ENCODE measurements around the gene TPRX2.
"Not testable (repeated sequence)": the region's sequence is repeated elsewhere in the genome, so short reads cannot be mapped to it uniquely, and the experiment has no call there.

TPRX2 gene, protein sequence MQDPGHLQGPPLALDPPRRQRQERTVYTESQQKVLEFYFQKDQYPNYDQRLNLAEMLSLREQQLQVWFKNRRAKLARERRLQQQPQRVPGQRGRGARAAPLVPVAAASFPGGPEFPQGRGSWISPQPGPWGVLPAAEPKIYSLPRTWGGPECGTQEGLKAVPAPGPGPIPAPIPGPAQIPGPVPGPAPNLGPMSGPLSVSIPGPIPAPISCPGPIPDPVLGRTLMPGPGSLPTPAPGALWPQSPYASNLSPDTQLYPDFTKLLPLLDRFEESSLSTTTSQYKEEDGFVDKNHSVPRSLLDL

DNA sequence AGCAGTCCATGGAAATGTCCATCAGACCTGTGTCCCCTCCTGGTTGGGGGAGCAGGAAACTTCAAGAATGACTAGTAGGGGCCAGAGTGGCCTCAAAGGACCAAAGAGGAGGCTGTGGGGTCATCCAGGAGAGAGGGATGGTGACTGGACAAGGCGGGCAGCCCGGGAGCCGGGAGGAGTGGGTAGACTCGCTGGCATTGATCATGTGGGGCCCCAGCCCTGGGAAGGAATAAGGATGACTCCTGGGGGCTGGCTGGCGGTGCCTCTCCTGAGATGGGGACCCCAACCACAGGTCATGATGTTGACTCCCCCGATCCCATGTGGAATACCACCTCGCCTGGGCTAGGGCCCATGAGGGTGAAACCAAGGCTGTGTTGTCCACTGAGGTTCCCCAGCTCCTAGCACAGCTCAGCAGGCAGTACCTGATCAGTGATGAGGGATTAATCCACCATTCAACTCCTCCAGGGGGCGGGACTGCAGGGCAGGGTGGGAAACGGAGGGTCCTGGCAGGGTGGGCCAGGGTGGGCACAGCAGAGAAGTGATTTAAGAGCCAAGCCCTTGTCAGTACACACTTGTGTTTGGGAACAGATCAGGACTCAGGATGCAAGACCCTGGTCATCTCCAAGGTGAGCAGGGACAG, at the start of gene TPRX2:
Gene TPRX2 (plus strand): TSS at position 590 of the 640 bp plus-strand sequence. CDS start 12 bp downstream, at position 602.
- DNase-seq, result not testable (repeated sequence)

DNA sequence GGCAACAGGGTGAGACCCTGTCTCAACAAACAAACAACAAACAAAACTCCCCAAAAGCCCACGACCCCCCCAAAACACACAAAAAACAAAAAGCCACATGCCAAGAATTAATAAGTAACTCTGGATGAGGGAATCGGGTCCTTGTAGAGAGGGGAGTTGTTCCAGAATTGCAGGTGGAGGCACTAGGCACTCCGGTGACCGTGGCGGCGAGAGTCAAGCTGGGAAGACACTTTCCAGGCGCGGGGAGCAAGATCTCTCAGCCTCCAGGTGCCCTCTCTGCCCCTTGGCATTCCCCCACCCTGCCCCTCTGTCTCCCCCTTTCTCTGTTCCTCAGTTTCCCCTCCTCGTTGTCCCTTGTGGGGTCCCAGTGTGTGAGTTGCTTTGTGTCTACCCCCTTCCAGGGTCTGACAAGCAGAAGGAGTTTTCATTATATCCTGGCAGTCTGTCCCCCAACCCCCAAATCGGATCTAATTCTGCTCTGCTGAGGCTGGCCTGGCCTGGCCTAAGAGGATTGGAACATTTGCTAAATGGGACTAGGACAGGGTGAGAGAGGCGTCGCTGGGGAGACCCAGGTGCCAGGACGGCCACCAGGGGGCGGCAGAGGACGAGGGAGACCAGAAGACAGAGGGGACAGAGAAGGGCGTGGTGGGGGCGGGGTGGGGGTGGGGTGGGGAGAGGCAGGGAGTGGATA, 45.6 kb upstream of the TPRX2 start:
- peak; percentile 78 for DNase-seq

DNA sequence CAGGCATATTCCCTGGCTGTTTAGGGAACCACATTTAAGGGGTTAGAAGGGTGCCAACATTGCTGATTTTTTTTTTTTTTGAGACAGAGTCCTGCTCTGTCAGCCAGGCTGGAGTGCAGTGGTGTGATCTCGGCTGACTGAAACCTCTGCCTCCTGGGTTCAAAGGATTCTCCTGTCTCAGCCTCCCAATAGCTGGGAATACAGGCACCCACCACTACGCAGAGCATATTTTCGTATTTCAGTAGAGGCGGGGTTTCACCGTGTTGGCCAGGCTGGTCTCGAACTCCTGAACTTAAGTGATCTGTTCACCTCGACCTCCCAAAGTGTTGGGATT, 45.1 kb upstream of the TPRX2 start:
- DNase-seq, result no peak

DNA sequence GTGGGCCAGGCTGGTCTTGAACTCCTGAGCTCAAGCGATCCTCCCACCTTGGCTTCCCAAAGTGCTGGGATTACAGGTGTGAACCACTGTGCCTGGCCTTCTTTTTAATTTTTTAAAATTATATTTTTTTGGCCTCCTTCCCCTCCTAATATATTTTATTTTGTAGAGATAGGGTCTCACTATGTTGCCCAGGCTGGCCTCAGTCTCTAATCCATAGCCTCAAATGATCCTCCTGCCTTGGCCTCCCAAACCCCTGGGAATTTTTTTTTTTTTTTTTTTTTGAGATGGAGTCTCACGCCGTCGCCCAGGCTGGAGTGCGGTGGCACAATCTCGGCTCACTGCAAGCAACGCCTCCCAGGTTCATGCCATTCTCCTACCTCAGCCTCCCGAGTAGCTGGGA, 42.8 kb upstream of the TPRX2 start:
- not testable (repeated sequence) for DNase-seq

DNA sequence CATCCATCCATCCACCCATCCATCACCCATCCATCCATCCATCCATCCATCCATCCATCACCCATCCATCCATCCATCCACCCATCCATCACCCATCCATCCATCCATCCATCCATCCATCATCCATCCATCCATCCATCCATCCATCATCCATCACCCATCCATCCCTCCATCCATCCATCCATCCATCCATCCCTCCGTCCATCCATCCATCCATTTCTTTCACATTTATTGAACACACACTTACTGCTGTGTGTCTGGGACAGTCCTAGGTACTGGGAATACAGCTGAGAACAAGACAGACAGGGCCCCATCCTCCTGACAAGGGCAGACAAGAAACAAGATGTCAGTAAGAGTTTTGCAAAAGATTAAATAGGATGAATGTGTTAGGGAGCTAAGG, 40.8 kb upstream of the TPRX2 start:
- not testable (repeated sequence) for DNase-seq

DNA sequence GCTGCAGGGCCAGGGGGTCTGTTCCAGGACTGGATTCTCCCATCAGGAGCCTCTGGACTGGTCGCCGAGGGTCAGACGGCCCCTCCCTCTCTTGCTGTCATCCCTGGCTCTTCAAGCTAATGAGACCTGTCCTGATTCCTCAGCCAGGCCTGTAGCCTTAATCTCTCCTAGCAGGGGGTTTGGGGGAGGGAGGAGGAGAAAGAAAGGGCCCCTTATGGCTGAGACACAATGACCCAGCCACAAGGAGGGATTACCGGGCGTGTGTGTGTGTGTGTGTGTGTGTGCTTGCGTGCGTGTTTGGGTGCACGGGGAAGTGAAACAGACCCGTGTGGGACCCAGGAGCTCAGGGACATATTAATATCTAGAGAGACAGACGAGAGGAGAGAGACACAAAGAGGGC, 39.2 kb upstream of the TPRX2 start:
- no peak for DNase-seq

DNA sequence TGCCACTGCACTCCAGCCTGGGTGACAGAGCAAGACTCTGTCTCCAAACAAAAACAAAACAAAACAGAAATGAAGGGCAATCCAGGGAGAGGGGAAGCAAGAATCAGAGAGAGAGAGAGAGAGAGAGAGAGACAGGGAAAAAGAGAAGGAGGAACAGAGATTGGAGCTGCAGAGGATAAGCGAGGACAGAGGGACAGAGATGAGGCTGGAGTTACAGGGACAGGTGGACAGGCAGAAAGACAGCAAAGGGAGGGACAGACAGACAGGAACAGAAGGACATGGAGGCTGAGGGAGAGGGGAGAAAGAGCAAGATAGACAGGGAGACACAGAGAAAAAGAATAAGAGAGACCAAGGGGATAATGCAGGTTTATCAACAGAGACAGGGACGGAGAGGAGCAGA, 38.6 kb upstream of the TPRX2 start:
- no peak for DNase-seq

DNA sequence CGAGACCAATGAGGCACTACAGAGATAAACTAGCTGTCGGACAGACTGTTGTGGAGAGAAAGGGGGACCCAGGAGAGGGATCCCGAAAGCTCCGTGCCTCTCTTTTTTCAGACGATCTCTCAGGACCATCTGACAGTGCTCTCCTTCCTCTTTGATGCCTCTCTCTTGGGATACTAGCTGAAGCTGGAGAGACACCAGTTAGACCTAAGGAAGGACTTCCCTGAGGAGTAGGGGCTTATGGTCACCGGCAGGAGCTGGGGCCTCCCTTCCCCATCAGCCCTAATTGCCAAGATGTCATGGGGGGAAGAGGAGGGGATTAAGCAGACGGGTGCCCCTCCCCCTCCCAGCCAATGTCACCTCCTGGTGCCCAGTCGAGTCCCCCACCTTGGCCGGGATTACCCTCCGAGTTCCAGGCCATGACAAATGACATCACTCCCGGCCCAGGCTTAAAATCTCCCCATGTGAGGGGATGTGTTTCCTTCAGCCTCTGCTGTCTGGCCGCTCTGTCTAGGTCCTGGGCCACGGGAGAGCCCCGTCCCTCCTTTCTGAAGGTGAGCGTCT, 37.5 kb upstream of the TPRX2 start, which contains the start of gene CRX:
Gene CRX (plus strand): TSS at position 478 of the 561 bp plus-strand sequence. CDS start 12,507 bp downstream, outside the sequence.
- DNase-seq, result no peak

DNA sequence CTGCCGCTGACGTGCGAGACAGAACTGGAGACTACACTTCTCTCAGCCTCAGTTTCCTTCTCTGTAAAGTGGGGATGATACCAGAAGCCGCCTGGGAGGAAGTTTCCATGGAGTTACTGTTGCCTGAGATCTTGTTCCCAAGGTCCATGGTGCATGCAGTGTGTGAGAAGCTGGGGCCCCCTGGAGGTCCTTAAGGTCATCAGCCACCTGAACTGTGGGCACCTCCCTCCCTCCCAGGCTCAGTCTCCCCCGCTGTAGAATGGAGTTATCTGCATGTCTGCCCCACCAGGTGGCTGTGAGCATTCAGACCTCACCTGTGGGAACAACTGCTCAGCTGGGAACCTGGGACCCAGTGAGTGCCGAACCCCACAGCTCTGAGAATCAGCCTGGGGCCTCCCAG, 34.6 kb upstream of the TPRX2 start:
- no peak for DNase-seq

DNA sequence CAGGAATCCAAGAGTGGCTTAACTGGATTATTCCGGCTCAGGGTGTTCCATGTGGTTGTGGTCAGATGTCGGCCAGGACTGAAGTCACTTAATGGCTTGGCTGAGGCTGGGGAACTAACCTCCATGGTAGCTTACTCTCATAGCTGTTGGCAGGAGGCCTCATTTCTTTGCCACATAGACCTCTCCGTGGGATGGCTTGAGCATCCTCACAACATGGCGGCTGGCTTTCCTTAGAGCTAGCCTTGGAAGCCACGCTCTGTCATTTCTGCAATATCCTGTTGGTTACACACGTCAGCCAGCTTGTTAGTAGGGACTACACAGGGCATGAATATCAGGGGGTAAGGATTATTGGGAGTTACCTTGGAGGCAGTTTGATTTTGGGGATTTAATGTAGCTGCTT, 32.2 kb upstream of the TPRX2 start:
- DNase-seq, result no peak

DNA sequence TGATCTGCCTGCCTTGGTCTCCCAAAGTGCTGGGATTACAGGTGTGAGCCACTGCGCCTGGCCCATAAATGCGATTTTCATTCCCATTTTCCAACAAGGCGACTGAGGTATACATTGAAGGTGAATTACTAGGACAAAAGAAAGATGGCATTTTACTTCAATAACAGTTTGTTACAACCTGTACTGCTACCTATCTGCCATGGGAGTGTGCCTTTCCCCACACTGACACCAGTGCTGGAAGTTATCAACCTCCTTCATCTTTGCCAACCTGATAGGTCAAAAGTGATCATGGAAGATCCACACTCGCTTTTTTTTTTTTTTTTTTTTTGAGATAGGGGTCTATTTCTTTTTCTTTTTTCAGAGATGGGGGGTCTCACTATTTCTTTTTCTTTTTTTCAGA, 26.3 kb upstream of the TPRX2 start:
- no peak for DNase-seq

DNA sequence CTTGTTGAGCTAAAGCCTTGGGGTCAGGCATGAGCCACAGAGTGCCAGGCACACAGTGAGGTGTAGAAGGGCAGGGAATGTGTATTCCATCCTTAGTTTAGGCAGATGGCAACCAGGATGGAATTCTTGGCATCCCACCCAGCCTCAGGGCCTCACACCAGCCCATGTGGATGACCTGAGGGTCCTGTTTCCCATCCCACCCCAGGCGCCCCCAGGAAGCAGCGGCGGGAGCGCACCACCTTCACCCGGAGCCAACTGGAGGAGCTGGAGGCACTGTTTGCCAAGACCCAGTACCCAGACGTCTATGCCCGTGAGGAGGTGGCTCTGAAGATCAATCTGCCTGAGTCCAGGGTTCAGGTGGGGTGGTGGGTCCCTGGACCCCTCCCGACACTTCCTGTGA, 23.0 kb upstream of the TPRX2 start:
- no peak for DNase-seq

DNA sequence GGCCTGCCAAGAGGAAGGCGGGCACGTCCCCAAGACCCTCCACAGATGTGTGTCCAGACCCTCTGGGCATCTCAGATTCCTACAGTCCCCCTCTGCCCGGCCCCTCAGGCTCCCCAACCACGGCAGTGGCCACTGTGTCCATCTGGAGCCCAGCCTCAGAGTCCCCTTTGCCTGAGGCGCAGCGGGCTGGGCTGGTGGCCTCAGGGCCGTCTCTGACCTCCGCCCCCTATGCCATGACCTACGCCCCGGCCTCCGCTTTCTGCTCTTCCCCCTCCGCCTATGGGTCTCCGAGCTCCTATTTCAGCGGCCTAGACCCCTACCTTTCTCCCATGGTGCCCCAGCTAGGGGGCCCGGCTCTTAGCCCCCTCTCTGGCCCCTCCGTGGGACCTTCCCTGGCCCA, 19.6 kb upstream of the TPRX2 start:
- DNase-seq, result no peak

DNA sequence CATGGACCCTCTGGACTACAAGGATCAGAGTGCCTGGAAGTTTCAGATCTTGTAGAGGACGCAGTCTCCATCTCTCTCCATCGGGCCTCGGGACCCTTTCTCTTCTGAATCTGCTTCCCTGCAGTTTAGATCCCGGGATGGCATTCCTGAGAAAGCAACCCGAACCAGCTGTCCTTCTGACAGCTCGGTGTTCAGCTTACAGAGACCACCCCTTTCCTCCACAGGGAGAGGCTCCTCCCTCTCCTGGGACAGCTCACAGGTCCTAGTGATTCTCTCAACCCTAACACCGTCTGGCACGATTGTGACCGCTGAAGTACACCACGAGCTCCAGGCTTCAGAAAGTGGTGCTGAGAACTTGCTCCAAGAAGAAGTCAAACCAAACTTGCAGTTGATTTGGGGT, 19.1 kb upstream of the TPRX2 start:
- DNase-seq, result no peak

DNA sequence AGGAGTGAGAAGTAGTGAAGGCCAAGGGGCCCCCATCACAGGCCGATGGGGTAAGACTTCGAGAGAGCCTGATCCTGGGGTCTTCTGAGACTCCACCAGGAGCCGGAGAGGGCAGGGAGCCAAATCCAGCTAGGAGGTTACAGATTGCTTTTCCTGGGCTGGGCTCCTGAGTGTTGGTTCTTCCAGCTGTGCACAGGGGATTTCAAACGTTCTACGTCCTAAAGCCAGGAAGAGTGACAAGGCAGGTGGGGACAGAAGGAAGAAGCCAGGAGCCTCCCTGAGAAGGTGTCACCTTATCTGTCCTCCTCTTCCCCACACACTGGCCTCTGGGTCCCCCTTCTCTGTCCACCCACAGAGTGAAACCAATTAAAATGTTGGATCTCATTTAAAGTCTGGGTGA, 16.1 kb upstream of the TPRX2 start:
- no peak for DNase-seq

DNA sequence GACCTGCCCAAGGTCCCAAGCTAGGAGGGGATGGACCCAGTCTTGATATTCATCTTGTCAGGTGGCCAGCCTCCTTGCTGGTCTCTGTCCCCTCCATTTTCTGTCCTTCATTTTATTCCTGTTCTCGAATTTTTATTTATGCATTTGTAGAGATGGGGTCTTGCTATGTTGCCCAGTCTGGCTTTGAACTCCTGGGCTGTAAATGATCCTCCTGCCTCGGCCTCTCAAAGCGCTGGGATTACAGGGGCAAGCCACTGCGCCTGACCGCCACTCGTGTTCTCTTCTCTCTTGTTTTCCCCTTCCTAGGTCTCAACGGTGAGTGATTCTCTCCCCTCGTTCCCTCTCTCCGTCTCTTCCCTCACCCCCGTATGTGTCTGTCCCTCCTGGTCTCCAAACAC, 10.6 kb upstream of the TPRX2 start:
- no peak for DNase-seq

DNA sequence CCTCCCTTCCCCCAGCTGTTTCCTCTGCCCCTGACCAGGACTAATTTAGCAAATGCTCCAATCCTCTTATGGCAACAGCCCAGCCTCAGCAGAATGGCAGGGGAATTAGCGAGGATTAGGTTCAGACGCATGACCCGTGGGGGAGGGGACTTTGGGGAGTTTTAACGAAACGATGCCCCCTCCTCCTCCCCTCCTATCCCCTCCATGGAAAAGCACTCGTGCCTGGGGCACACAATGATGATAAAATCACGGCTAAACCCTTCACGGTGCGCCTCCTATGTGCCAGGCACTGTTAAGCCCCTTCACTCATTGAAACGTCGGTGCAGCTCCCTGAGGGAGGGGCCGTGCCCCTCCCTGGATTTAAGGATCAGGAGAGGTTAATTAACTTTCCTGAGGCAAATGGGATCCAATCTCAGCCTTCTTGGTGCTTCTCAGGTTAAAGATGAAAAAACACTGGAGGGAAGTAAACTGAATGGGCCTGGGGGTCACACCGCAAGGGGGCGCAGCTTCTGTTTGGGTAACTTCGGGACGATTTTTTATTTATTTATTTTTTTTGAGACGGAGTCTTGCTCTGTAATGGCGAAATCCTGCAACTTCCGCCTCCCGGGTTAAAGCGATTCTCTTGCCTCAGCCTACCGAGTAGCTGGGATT, 10.1 kb upstream of the TPRX2 start:
- DNase-seq, result peak; percentile 30

DNA sequence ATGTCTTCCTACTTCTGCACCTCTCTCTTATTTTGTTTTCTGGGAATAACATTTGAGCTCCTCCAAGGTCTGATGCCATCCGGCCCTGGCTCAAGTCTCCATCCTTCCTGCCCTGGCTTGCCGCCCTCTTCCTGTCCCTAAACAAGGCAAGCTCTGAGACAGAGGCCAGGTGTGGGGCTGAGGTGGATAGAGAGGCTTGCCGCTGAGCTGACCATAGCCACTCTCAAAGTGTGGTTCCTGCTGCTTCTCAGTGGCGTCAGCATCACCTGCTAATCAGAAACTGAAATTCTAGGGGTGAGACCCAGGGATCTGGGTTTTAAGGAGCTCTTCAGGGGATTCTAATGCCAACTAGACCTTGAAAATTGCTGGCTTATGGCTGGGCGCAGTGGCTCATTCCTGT, 6.0 kb upstream of the TPRX2 start:
- no peak for DNase-seq

DNA sequence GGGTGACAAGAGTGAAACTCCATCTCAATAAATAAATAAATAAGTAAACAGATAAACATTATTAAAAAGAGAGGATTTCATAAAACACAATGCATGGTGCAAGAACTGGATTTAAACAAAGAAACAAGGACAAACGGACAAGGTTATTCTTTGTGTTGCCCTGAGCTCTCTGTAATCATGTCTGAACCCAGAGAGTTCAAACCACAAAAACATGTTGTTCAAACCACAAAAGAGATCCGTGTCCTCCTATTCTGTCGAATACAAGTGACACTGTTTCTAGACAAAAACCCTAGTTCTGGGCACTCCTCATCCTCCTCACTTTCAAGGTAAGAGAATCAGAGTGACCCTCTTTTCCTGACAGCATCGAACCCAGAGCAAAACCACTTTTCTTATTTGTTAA, 4.6 kb upstream of the TPRX2 start:
- no peak for DNase-seq

DNA sequence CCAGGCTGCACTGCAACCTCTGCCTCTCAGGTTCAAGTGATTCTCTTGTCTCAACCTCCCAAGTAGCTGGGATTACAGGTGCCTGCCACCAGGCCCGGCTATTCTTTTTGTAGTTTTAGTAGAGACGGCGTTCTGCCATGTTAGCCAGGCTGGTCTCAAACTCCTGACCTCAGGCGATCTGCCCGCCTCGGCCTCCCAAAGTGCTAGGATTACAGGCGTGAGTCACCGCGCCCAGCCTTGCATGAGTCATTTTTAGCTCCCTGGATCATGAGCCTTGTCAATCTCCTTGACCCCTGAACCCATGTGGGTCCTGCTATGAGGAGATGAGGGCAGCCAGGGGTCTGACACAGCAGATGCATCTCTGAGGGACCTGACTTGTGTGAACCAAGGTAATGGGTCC, 804 bp upstream of the TPRX2 start:
- not testable (repeated sequence) for DNase-seq

DNA sequence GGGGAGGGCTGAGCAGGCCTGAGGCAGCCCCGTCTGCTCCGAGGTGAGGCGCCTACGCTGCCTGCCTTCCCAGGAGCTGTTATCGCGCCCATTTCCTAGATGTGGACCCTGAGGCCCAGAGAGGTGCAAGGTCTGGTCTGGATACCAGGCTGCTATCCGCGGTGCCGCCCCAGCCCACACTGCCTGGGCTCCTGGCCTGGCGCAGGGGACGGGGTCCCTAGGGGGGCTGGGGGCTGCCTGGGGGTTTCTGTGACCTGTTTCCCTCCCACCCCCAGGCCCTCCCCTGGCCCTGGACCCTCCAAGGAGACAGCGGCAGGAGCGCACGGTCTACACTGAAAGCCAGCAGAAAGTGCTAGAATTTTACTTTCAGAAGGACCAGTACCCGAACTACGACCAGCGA, 803 bp downstream of the TPRX2 start:
- DNase-seq, result not testable (repeated sequence)

DNA sequence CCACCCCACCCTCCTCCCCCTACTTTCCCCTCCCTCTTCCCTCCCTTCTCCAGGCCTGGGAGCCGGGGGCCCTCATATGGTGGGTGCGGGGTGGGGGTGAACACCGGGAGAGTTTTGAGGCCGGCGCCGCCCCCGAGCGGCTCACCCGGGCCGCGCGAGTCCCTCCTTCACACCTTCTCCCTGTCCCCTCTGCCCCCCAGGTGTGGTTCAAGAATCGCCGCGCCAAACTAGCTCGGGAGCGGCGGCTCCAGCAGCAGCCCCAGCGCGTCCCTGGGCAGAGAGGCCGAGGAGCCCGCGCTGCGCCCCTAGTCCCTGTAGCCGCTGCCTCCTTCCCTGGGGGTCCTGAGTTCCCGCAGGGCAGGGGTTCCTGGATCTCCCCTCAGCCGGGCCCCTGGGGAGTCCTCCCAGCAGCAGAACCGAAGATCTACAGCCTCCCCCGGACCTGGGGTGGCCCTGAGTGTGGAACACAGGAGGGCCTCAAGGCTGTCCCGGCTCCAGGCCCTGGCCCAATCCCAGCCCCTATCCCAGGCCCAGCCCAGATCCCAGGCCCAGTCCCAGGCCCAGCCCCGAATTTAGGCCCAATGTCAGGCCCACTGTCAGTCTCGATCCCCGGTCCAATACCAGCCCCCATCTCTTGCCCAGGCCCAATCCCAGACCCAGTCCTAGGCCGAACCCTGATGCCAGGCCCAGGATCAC, 1.7 kb downstream of the TPRX2 start:
- DNase-seq, result no peak

DNA sequence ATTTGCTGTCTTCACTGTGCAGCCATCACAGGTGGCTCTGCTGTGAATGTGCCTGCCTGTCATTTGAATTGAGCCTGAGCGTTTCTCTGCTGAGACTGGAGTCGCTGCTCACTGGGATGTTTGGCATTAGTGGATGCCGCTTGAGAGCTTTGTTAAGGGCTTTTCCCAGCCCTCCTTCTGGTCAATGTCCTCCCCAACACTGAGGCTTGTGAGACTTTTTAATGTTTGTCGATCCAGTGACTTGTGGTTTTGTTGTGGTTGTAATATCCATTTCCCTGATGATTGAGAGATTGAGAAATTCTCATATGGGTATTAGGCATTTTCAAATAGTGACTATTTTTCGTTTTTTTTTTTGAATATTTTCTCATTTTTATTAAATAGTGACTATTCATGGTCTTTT, 2.6 kb downstream of the TPRX2 start:
- no peak for DNase-seq

Measured in activated CD4-positive, alpha-beta T cell treated with anti-CD3 and anti-CD28 coated beads, Interleukin-2, amount 50 U/mL, for 1 hour (primary cell).